Fibroblast of pulmonary artery (primary cell): Measurements from ENCODE around the gene GPR15.
"Not testable (repeated sequence)": the region's sequence is repeated elsewhere in the genome, so short reads cannot be mapped to it uniquely, and the experiment has no call there.

Source experiments
- DNase-seq: peaks from one replicate; pipeline ENCODE4 v3.0.0-alpha.2; 2010; ENCODE audit warnings: low read depth
- H3K4me3 ChIP-seq: replicated peaks from 2 replicates; pipeline ENCODE4 v1.5.1; 2011; ENCODE audit warnings: low read depth, mild to moderate bottlenecking, control low read depth, low read length, moderate library complexity
- TF ChIP-seq, protein P1 (sequence below): IDR thresholded peaks from 2 replicates; pipeline ENCODE4 v1.5.1; 2011; ENCODE audit warnings: mild to moderate bottlenecking, control low read depth, low read length, inconsistent platforms; ENCODE audit errors: missing control alignments

GPR15 gene

DNA sequence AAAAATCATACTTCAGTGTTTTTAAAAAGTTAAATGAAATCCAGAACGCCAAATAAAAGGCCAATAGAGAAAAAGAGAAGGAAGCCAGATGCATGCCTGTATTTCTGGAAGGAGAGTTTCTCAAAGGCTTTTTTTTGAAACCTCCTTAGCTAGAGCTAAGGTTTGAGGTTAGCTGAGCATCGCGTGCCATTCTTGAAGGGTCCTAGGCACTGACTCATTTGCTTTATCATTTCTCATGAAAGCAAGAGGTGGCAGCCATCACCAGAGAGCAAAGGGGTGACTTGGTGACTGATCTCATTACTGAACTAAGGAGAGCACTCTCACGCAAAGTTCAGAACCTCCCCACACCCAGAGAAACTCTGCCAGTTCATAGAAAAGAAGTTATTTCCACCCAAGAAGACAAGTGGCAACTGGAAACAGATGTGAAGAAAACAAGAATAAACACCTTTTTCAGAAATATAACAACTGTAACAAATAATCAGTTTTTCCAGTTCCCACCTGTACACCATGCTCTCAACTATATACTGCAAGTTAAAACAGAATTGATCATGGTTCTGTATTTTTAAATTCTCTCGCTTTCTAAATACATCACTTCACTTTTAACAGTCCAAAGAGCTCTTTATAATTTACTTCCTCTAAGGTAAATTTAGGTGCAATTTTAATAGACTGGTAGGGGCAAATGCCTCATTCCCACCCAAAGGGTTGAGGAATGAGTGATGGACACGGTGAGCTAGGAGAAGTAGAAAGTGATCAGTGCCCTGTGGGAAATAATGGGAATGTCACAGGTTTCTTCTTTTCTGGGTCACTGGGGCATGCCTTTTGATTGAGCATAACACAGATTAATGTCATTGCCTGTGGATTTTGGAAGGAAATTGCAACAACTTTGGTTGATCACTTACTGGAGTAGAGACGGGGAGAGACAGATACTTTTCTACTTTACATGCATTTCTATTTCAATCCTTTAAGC is 24.7 kb downstream of the GPR15 start:
- DNase-seq: no peak
- H3K4me3 ChIP-seq: no peak overlapping the region
- TF ChIP-seq, protein P1, sequence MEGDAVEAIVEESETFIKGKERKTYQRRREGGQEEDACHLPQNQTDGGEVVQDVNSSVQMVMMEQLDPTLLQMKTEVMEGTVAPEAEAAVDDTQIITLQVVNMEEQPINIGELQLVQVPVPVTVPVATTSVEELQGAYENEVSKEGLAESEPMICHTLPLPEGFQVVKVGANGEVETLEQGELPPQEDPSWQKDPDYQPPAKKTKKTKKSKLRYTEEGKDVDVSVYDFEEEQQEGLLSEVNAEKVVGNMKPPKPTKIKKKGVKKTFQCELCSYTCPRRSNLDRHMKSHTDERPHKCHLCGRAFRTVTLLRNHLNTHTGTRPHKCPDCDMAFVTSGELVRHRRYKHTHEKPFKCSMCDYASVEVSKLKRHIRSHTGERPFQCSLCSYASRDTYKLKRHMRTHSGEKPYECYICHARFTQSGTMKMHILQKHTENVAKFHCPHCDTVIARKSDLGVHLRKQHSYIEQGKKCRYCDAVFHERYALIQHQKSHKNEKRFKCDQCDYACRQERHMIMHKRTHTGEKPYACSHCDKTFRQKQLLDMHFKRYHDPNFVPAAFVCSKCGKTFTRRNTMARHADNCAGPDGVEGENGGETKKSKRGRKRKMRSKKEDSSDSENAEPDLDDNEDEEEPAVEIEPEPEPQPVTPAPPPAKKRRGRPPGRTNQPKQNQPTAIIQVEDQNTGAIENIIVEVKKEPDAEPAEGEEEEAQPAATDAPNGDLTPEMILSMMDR: no peak

DNA sequence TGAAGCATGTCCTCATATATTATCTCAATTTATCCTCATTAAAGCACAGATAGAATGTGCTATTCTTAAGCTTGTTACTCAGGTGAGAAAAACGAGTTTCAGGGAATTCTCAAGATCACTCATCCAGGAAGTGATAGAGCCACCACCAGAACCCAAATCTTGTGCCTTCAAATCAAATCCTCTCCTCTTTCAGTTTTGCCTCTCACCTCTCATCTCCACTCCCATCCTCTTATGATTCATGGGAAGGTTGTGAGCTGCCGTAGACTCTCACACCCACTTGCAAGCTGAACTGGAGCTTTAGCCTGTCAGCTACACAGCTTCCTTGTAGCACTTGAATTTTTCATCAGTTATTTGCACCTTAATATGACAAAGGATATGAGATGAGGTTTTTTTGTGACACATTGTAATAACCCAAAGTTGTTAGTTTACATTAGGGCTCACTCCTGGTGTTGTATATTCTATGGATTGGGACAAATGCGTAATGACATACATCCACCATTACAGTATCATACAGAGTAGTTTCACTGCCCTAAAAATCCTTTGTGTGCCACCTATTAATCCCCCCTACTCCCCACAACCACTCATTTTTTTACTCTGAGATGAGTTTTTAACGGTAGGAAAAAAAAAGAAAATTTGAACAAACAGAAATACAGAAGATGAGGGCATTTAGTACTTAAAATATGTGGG is 25.7 kb downstream of the GPR15 start:
- no peak for DNase-seq
- H3K4me3 ChIP-seq: no peak overlapping the region
- TF ChIP-seq, protein P1: no peak

DNA sequence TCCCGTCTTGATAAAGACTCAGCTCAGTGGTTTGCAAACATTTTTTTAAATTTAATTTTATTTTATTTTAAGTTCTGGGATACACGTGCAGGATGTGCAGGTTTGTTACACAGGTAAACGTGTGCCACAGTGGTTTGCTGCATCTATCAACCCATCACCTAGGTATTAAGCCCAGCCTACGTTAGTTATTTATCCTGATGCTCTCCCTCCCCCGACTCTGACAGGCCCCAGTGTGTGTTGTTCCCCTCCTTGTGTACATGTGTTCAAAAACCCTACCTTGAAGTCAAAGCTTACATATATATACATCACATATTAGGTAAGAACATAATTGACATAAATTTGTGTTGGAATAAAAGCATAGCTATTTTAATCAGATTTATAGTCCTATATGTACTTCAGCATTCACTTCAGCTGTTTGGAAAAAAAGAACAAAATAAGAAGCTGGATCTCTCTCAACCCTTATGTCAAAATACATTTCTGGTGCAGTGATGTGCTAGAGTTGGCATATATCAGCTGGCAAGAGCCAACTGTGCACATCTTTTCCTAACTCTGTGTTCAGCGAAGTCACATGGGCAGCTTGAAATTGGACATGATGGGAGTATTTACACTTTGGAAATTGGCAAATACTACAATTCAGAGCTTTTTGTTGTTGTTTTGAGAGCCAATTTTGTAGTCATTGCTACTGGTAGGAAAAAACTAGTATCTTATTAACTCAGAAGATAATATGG is 26.5 kb downstream of the GPR15 start:
- TF ChIP-seq, protein P1: no peak
- DNase-seq: no peak
- no peak overlapping the region for H3K4me3 ChIP-seq

DNA sequence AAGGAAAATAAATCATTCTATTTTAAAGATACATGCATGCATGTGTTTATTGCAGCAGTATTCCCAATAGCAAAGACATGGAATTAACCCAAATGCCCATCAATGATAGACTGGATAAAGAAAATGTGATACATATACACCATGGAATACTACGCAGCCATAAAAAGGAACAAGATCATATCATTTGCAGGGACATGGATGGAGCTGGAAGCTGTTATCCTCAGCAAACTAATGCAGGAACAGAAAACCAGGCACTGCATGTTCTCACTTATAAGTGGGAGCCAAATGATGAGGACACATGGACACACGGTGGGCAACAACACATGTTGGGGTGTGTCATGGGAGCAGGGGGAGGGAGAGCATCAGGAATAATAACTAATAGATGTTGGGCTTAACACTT is 28.0 kb downstream of the GPR15 start:
- DNase-seq, H3K4me3 ChIP-seq: not testable (repeated sequence)

DNA sequence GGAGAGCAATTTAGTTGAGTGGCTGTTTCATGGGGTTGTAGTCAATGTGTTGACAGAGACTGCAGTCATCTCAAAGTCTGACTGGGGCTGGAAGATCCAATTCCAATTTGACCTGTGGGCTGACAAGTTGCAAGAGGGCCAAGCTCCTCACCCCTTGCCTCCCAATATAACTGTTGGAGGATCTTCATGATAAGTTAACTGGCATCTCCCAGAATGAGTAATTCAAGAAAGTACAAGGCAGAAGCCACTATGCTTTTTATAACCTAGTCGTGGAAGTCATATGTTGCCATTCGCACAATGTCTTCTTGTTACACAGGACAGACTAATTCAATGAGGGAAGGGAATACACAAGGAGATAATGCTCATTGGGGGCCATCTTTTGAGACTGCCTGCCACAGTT is 29.1 kb downstream of the GPR15 start:
- no peak for DNase-seq
- no peak overlapping the region for H3K4me3 ChIP-seq
- TF ChIP-seq, protein P1: no peak

DNA sequence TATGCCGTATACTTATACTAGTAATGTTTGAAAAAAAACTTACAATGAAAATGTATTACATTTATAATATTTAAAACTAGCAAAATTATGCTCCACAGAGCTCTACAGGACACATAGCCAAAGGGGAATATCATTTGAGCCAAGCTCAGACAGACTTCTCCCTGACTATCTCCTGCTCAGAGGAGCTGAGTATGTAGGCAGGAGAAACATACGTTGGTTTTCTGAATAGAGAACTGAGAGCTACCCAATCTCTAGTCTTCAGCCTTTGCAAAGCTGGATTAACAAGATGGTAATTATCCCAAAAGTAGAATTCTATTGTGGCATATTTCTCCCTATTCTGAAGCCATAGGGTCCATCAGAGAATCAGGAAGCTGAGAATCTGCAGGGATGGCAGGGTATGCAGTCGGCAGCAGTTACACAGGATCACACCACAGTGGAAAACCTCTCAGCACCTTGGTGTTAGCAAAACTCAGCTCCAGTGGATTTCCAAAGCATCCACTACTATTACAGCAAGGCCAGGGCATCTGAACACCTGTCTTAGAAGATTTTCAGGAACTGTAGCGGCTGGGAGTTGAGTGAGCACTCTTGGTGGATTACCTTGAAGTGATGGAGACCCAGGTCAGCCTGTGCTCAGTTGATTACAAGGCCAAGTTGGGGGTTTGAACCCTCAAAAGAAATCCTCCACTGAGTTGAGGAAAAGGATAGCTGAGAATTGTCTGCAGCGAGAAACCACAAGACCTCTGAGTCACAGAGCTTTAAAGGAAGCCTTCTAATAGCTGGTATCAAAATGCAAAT is 30.1 kb downstream of the GPR15 start:
- H3K4me3 ChIP-seq: no peak overlapping the region
- no peak for DNase-seq
- TF ChIP-seq, protein P1: no peak
